GM20431 (cell line): ENCODE results near the gene KDM4B.

Source experiments
- in situ Hi-C: fragments of 300-500 bp; cut with MseI, MboI; formaldehyde crosslinking; loops from one replicate; pipeline ENCODE4 v1.15.0; 2020; ENCODE audit warnings: low sequenced_read_pairs; ENCODE audit not compliant: unreplicated experiment

The KDM4B gene

GRCh38 chr19:5139583-5140325 lies 170.8 kb downstream of the KDM4B start:
- in situ Hi-C loops: no loop called here

- in situ Hi-C loops: no loop called here
Observed at GRCh38 chr19:5141129-5141849, 172.4 kb downstream of the KDM4B start.

DNA sequence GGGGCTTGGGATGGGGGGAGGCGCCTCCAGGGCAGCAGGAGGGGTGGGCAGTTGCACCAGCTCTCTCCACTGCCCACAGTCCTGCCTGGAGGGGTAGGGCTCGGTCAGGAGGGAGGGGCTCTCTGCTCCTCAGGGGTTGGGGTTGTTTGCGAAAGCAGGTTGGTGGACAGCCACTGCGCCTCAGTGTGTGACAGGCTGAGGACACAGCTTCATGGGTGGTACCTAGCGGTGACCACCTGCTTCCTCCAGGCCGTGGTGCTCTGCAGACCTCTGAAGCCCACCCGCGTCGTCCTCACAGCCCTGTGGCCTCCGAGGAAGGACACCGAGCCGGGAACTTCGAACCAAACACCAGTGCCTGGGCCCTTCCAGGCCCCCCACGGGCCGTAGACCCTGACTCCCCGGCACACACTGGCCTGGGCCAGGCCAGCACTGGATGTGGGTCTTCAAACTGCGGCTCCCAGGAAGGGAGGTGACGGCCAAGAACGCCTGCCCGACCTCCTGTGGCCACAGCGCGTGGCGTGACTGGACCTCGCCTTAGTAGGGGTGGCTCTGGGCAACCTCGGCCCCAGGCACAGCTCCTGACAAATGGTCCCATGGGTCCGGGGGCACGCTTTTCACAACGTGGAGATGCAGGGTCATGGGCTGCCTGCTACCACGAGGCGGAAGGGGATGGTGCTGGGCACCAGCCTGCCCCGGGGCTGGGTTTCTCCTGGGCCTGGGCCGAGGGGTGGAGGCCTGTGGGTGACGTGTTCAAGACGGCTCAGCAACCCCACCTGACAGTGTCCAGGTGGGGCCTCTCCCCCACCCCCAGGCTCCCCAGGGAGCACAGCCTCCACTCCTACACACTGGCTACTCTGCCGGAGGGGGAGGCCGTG lies 173.2 kb downstream of the KDM4B start:
- in situ Hi-C loops: no loop called here

- in situ Hi-C loops: no loop called here
Observed at GRCh38 chr19:5142725-5143097, 173.8 kb downstream of the KDM4B start.

GRCh38 chr19:5143471-5144411 lies 174.8 kb downstream of the KDM4B start:
- in situ Hi-C loops: no loop called here

DNA sequence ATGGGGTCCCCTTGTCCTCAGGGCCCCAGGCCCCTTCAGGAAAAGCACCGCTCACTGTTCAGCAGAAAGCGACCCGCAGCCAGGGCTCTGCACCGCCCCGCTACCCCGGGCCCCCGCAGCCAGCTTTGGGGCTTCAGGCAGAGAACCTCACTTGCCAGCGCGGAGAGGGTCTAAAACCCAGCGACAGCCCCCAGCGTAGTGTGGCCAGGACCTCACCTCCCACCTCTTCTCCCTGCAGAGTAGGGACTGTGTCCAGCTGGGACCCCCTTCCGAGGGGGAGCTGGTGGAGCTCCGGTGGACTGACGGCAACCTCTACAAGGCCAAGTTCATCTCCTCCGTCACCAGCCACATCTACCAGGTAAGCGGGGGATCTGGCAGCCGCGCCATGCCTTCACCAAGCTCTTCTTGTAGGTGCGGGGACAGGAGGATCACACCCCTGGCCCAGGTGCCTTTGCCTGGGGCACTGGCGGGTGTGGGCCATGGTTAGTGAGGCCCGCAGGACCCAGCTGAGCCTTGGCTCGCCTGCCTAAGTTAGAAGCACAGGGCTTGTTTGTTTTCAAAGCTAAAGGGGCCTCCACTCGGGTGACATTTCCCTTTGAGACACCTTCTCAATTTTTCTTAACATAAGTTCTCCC lies 175.7 kb downstream of the KDM4B start:
- in situ Hi-C loops: no loop called here

DNA sequence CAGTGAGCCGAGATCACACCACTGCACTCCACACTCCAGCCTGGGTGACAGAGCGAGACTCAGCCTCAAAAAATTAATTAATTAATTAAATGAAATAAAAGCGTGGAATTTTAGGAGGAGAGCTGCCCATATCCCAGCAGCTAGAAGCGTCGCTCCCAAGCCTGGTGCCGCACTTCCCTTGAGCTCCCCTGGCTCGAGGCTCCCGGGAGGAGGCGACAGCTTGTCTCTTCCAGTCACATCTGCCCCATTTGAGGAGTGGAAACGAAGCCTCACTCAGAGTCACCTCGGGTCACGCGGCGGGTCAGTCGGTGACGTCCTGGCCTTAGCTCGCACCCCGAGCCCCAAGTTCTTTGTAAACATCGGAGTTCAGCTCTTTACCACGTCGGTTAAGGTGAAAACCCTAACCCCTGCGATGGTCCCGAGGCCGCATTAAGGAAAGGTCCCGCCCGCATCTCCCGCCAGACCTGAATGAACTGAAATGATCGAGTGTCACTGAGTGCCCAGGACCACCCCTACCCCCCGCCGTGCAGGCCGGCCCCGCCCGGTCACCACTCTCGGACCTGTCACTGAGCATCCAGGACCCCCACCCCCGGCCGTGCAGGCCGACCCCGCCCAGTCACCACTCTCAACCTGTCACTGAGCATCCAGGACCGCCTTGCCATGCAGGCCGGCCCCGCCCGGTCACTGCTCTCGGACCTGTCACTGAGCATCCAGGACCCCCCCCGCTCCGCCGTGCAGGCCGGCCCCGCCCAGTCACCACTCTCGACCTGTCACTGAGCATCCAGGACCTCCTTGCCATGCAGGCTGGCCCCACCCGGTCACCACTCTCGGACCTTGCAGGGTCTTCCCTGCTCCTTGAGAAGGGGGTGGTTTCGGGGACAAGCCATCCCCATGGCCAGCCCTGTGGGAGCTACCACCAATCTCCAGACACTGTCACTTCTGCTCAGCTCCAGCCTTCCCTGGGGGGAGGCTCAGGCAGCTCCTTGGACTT lies 176.9 kb downstream of the KDM4B start:
- in situ Hi-C loops: no loop called here

DNA sequence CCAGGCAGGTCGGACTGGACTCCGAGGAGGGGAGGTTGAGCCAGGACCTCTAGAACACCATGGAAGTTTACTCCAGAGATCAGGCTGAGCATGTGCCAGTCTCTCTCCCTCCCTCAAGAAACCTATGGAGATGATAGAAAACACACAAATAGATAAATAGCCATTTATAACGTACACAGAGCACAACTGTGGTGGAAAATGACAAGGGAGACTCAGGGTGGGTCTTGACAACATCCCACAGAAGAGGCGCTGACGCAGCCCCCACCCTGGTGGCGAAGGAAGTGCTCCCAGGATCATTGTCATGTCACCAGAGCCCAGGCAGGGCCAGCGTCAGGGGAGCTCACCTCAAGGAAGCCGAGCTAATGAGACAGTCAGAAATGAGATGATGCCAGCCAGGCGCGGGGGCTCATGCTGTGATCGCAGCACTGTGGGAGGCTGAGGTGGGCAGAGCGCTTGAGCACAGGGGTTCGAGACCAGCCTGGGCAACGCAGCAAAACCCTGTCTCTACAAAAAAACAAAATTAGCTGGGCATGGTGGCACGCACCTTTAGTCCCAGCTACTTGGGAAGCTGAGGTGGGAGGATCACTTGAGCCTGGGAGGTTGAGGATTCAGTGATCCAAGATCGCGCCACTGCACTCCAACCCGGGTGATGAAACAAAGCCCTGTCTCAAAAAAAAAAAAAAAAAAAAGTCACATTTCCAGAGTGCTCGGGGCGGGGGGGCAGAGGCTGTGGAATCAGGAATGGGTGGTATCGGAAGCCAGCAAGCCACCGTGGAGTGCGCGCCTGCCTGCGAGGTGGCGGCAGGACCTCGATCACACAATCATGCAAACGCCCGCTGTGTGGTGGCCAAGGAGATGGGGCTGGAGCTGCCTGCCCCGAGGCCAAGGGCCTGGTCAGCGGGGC lies 178.4 kb downstream of the KDM4B start:
- in situ Hi-C loops: no loop called here

GRCh38 chr19:5147978-5148793 lies 179.3 kb downstream of the KDM4B start:
- in situ Hi-C loops: no loop called here

DNA sequence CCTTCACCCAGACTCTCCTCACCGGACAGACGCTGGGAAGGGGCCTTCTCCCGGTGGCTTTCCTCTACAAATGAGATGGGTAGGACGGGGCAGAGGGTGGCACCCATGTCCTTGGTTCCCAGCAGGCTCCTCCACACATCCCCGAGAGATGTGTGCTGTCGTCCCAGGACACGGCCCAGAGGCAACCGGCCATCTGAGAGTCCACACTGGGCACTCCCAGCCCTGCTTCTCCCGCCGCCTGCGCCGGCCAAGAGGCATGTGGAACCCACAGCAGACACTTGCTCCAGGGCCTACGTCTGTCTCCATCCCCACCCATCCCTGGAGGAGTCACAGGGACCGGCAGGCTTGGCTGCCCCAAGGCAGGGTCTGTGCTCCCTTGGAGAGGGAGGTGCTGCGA lies 179.9 kb downstream of the KDM4B start:
- in situ Hi-C loops: no loop called here

DNA sequence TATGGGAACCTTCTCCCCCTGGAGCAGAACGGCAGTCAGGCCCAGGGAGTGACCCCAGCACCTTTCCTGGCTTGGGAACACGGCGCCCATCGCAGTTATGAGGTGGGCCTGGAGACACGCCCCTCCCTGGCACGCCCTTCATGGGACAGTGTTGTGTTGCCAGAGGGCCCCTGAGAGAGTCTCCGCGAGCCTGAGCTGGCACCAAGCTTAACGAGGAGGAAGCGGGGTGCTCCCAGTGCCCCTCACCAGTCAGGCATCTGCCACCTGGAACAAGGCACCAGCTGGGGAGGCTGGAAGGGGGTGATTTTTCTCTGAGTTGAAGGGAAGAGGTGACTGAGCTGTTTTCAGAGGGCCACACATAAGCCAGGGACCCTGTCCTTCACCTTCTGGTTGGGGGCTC lies 180.6 kb downstream of the KDM4B start:
- in situ Hi-C loops: no loop called here

DNA sequence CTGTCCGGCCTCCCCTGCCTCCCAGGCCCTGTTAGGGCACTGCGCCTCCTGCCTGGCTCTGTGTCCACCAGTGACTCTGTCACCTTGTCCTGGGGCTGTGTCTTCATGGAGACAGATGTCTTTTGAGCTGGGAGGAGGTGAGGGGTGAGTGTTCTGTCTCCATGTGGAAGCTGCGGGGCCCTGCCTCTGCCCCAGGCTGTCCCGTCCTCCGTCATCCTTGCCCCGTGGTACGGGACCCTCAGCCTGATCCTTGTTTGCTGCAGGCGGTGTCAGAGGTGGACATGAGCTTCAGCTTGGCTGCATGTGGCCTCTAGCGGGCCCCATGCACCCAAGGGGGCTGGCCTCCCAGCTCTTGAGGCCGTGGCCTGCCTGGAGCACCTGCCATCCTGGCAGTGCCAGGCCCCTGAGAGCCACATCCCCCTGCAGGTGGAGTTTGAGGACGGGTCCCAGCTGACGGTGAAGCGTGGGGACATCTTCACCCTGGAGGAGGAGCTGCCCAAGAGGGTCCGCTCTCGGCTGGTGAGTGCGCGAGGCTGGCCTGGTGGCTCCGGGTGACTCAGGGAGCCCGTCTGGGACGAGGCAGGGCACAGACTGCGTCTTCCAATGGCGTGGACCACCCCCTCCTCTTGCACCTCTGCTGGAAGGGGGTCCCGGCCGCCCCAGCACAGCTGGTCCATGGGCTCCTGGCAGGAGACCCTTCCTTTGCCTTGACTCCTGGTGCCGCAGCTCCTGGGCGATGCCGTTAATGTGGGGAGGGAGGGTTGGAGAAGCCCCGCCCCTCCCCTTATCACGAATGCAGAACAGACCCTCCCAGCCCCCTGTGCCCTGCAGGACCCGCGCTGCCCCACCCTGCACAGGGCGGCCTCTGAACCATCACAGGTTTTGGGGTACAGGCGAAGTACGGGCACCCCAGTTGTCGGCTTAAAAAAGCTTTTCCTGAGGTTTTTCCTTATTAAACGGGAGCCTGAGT lies 181.3 kb downstream of the KDM4B start:
- in situ Hi-C loops: no loop called here

DNA sequence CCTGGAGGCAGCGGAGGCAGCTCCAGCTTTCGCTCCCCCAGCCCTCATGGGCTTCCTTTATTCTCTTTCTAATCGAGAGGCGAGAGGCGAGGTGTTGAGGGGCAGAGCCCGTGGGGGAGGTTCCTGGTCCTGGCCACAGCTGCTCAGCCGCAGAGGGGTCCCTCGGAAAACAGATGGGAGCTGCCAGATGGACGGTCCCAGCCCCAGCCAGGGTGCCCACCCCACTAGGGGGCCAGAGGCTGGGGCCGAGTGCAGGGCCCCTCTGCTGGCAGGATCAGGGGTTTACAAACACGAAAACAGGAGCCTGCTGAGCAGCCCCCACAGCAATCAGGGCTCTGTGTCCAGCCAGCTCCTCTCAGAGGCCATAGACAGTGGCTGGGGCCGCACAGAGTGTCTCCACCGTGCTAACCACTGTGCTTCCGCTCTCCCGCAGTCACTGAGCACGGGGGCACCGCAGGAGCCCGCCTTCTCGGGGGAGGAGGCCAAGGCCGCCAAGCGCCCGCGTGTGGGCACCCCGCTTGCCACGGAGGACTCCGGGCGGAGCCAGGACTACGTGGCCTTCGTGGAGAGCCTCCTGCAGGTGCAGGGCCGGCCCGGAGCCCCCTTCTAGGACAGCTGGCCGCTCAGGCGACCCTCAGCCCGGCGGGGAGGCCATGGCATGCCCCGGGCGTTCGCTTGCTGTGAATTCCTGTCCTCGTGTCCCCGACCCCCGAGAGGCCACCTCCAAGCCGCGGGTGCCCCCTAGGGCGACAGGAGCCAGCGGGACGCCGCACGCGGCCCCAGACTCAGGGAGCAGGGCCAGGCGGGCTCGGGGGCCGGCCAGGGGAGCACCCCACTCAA lies 182.2 kb downstream of the KDM4B start:
- in situ Hi-C loops: no loop called here

GRCh38 chr19:5152013-5152763 lies 183.3 kb downstream of the KDM4B start:
- in situ Hi-C loops: no loop called here
